NCI-H128 (cell line): ENCODE results near the gene MRPL24.
"Not testable (repeated sequence)": the region's sequence is repeated elsewhere in the genome, so short reads cannot be mapped to it uniquely, and the experiment has no call there.

Experiments
- DNase-seq: peaks from one replicate; lab custom pipeline; 2025; ENCODE audit not compliant: unreplicated experiment; lab: John Stamatoyannopoulos, UW

Gene MRPL24

GRCh38 chr1:156740741-156741480, at the start of gene MRPL24:
MRPL24 (minus strand) TSS chr1:156741088; CDS start chr1:156738704, 2,384 bp downstream.
- peak; percentile 99 for DNase-seq

- no peak for DNase-seq
Observed at GRCh38 chr1:156789621-156790318, 48.9 kb upstream of the MRPL24 start.

- DNase-seq = no peak
Observed at GRCh38 chr1:156788136-156788535, 47.2 kb upstream of the MRPL24 start.

- DNase-seq = no peak
Observed at GRCh38 chr1:156786640-156787039, 45.8 kb upstream of the MRPL24 start.

- no peak for DNase-seq
Observed at GRCh38 chr1:156785458-156785857, 44.6 kb upstream of the MRPL24 start.

- no peak for DNase-seq
Observed at GRCh38 chr1:156781585-156782186, 40.8 kb upstream of the MRPL24 start.

GRCh38 chr1:156777573-156777972, 36.7 kb upstream of the MRPL24 start:
- DNase-seq = no peak

- no peak for DNase-seq
Observed at GRCh38 chr1:156776942-156777341, 36.1 kb upstream of the MRPL24 start.

GRCh38 chr1:156775799-156776198, 34.9 kb upstream of the MRPL24 start:
- no peak for DNase-seq

- DNase-seq = no peak
Observed at GRCh38 chr1:156773607-156774006, 32.7 kb upstream of the MRPL24 start.

GRCh38 chr1:156772728-156773497, 32.0 kb upstream of the MRPL24 start:
- no peak for DNase-seq

GRCh38 chr1:156772222-156772621, 31.3 kb upstream of the MRPL24 start:
- DNase-seq = no peak

GRCh38 chr1:156768610-156769295, 27.9 kb upstream of the MRPL24 start:
- no peak for DNase-seq

- no peak for DNase-seq
Observed at GRCh38 chr1:156767879-156768604, 27.2 kb upstream of the MRPL24 start.

GRCh38 chr1:156767101-156767878, 26.4 kb upstream of the MRPL24 start, which contains the start of gene PRCC:
PRCC (plus strand) TSS chr1:156767535; CDS start chr1:156767772, 237 bp downstream.
- DNase-seq = peak; percentile 100

GRCh38 chr1:156766298-156767100, 25.6 kb upstream of the MRPL24 start:
- DNase-seq = no peak

- DNase-seq = no peak
Observed at GRCh38 chr1:156765666-156766065, 24.8 kb upstream of the MRPL24 start.

GRCh38 chr1:156765136-156765535, 24.2 kb upstream of the MRPL24 start:
- DNase-seq = not testable (repeated sequence)

GRCh38 chr1:156760796-156761104, 19.9 kb upstream of the MRPL24 start:
- no peak for DNase-seq
